Skeletal muscle tissue (tissue), 4 donors: Measurements from ENCODE around the gene ARMC9. TPM values are rescaled to one million over a fixed set of nuclear protein-coding genes. Genes with fewer than 3 reads are reported as not detected.
"Not testable (repeated sequence)": the region's sequence is repeated elsewhere in the genome, so short reads cannot be mapped to it uniquely, and the experiment has no call there.

Source experiments
- H3K27ac ChIP-seq: one replicate; pipeline ENCODE4 v1.7.0; 2013; ENCODE audit warnings: mild to moderate bottlenecking, low read depth, low read length, inconsistent platforms
- H3K27me3 ChIP-seq, 3 donors: one replicate each; pipeline ENCODE4 v1.7.0; 2013; ENCODE audit warnings: low read length in 3 of 3; ENCODE audit not compliant: control insufficient read depth in 3 of 3, insufficient read depth in 3 of 3
- H3K36me3 ChIP-seq, 3 donors: one replicate each; pipeline ENCODE4 v1.7.0; 2013; ENCODE audit warnings: low read length in 3 of 3; ENCODE audit not compliant: control insufficient read depth in 3 of 3, insufficient read depth in 3 of 3
- H3K4me1 ChIP-seq, 3 donors: one replicate each; pipeline ENCODE4 v1.7.0; 2013; ENCODE audit warnings: low read length in 3 of 3, mild to moderate bottlenecking in 3 of 3; ENCODE audit not compliant: control insufficient read depth in 3 of 3, insufficient read depth in 3 of 3
- H3K4me3 ChIP-seq, 3 donors: one replicate each; pipeline ENCODE4 v1.7.0; 2013; ENCODE audit warnings: low read length in 3 of 3
- H3K9ac ChIP-seq, 3 donors: one replicate each; pipeline ENCODE4 v1.7.0; 2013; ENCODE audit warnings: low read length in 3 of 3, mild to moderate bottlenecking in 3 of 3, moderate library complexity in 2 of 3, low read depth in 1 of 3
- H3K9me3 ChIP-seq, 3 donors: one replicate each; pipeline ENCODE4 v1.7.0; 2013; ENCODE audit warnings: low read length in 3 of 3; ENCODE audit not compliant: control insufficient read depth in 3 of 3
- total RNA-seq: library from RNA; depleted of rRNA; stranded (reverse); fragments of >200 nt; gene quantifications from one replicate; pipeline ENCODE4 v1.2.3, GENCODE V29; 2014
- donor health status: Osteomylitis.

Gene ARMC9
- total RNA-seq, 1 donor from 2014 or later, result 6.8 TPM

- H3K36me3 ChIP-seq, result peaks cover 13 to 44% (median 38%) of the 10 kb centered on the region in 3 donors
- no peak overlapping the region for H3K4me3 ChIP-seq
- H3K9ac ChIP-seq, result no peak overlapping the region
- peak overlapping the region; percentile 26 for H3K27ac ChIP-seq
- H3K9me3 ChIP-seq, result no peaks in the 10 kb centered on the region
- H3K4me1 ChIP-seq, result no peaks in the 10 kb centered on the region
- H3K27me3 ChIP-seq, result no peaks in the 10 kb centered on the region
Measured at GRCh38 chr2:231167745-231168459, 30.5 kb upstream of the ARMC9 start.

- Histone ChIP-seq H3K36me3 (peaks cover 15 to 42% (median 38%) of the 10 kb centered on the region in 3 donors), H3K4me3 (no peak overlapping the region), H3K27me3 (no peaks in the 10 kb centered on the region), H3K9ac (no peak overlapping the region), H3K27ac (peak overlapping the region; percentile 26), H3K4me1 (no peaks in the 10 kb centered on the region), H3K9me3 (no peaks in the 10 kb centered on the region)
Measured at GRCh38 chr2:231168460-231169139, 29.8 kb upstream of the ARMC9 start.

- H3K36me3 ChIP-seq, result peaks cover 15 to 42% (median 38%) of the 10 kb centered on the region in 3 donors
- no peaks in the 10 kb centered on the region for H3K27me3 ChIP-seq
- H3K4me3 ChIP-seq, result no peak overlapping the region
- no peak overlapping the region for H3K27ac ChIP-seq
- no peaks in the 10 kb centered on the region for H3K9me3 ChIP-seq
- no peaks in the 10 kb centered on the region for H3K4me1 ChIP-seq
- no peak overlapping the region for H3K9ac ChIP-seq
Measured at GRCh38 chr2:231169488-231169887, 28.9 kb upstream of the ARMC9 start.

- Histone ChIP-seq H3K36me3 (peaks cover 15 to 42% (median 38%) of the 10 kb centered on the region in 3 donors), H3K9ac (no peak overlapping the region), H3K9me3 (no peaks in the 10 kb centered on the region), H3K4me1 (no peaks in the 10 kb centered on the region), H3K27me3 (no peaks in the 10 kb centered on the region), H3K4me3 (no peak overlapping the region), H3K27ac (no peak overlapping the region)
Measured at GRCh38 chr2:231170055-231170454, 28.4 kb upstream of the ARMC9 start.

- Histone ChIP-seq H3K9me3 (no peaks in the 10 kb centered on the region), H3K4me3 (no peak overlapping the region), H3K27me3 (no peaks in the 10 kb centered on the region), H3K4me1 (no peaks in the 10 kb centered on the region), H3K9ac (no peak overlapping the region), H3K36me3 (peaks cover 9 to 27% (median 22%) of the 10 kb centered on the region in 3 donors), H3K27ac (no peak overlapping the region)
Measured at GRCh38 chr2:231172025-231172424, 26.4 kb upstream of the ARMC9 start.

GRCh38 chr2:231174211-231174651 is 24.2 kb upstream of the ARMC9 start:
- no peaks in the 10 kb centered on the region for H3K4me1 ChIP-seq
- no peaks in the 10 kb centered on the region for H3K27me3 ChIP-seq
- H3K27ac ChIP-seq, result no peak overlapping the region
- H3K9me3 ChIP-seq, result no peaks in the 10 kb centered on the region
- H3K36me3 ChIP-seq, result peaks cover 5 to 23% (median 7%) of the 10 kb centered on the region in 3 donors
- no peak overlapping the region for H3K4me3 ChIP-seq
- H3K9ac ChIP-seq, result no peak overlapping the region

- H3K9me3 ChIP-seq, result no peaks in the 10 kb centered on the region
- peaks cover 0 to 11% (median 4%) of the 10 kb centered on the region in 3 donors for H3K4me1 ChIP-seq
- H3K27me3 ChIP-seq, result no peaks in the 10 kb centered on the region
- no peak overlapping the region for H3K27ac ChIP-seq
- H3K9ac ChIP-seq, result no peak overlapping the region
- no peak overlapping the region for H3K4me3 ChIP-seq
- peaks cover 5 to 12% (median 7%) of the 10 kb centered on the region in 3 donors for H3K36me3 ChIP-seq
Measured at GRCh38 chr2:231176066-231176465, 22.4 kb upstream of the ARMC9 start.

GRCh38 chr2:231177156-231178025 is 21.0 kb upstream of the ARMC9 start:
- H3K27ac ChIP-seq, result no peak overlapping the region
- no peak overlapping the region for H3K4me3 ChIP-seq
- peaks cover 4 to 7% (median 4%) of the 10 kb centered on the region in 3 donors for H3K36me3 ChIP-seq
- no peaks in the 10 kb centered on the region for H3K27me3 ChIP-seq
- H3K9me3 ChIP-seq, result no peaks in the 10 kb centered on the region
- H3K9ac ChIP-seq, result no peak overlapping the region
- H3K4me1 ChIP-seq, result peaks cover 8 to 19% (median 14%) of the 10 kb centered on the region in 3 donors

GRCh38 chr2:231178805-231179204 is 19.6 kb upstream of the ARMC9 start:
- H3K4me3 ChIP-seq, H3K9ac ChIP-seq, H3K9me3 ChIP-seq, H3K36me3 ChIP-seq, H3K27me3 ChIP-seq, H3K27ac ChIP-seq: not testable (repeated sequence)
- H3K4me1 ChIP-seq, result peaks cover 10 to 22% (median 17%) of the 10 kb centered on the region in 3 donors
